NCI-H2029 treated with DMSO at 0.1 percent for 48 hours (cell line): ENCODE measurements around the gene ACP4.
"Not testable (repeated sequence)": the region's sequence is repeated elsewhere in the genome, so short reads cannot be mapped to it uniquely, and the experiment has no call there.

Experiments used
- DNase-seq: peaks from one replicate; lab custom pipeline; 2025; lab: John Stamatoyannopoulos, UW

ACP4 gene

DNA sequence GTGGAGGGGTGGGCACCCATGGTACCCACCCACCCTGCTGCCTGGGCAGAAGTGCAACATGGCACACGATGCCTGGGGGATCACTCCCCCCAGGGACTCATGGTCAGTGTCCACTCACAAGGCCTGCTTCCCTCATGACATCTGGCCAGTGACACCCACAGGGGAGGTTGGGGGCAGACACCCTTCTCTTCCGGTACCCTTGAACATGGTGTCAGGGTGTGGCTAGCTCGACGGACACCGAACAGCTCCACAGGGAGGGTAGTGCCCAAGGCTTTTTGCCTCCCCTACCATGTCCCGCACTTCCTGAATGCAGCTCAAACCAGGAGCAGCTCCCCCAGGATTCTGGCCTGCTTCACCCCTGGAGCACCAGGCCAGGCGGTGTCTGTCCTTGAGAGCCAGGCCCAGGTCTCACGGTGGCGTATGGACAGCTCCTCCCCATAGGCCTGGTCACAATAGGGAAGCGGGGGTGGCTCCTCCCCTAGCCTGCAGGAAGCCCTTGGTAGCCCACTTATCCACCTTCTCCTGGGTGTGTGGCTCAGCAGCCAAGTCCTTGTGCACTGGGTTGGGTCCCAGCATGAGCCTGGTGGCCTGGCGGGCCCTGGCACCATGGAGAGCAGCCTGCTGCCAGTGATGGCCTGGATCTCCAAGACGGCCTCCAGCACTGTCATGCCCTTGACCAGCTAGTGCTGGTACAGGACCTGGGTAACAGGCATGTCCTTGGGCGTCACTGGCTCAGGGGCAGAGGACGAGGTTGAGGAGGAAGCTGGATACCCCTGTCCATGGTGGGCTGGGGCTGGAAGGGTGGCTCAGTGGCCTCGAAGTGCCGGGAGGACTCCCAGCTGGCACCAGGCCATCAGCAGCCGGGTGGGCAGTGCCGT lies 7.8 kb downstream of the ACP4 start:
- DNase-seq, result no peak

GRCh38 chr19:50798659-50799546 lies 8.7 kb downstream of the ACP4 start:
- DNase-seq, result no peak

- no peak for DNase-seq
Observed at GRCh38 chr19:50799547-50799851, 9.3 kb downstream of the ACP4 start.

- no peak for DNase-seq
Observed at GRCh38 chr19:50801107-50801506, 10.9 kb downstream of the ACP4 start.

GRCh38 chr19:50803633-50804419 lies 13.6 kb downstream of the ACP4 start:
- DNase-seq, result no peak

DNA sequence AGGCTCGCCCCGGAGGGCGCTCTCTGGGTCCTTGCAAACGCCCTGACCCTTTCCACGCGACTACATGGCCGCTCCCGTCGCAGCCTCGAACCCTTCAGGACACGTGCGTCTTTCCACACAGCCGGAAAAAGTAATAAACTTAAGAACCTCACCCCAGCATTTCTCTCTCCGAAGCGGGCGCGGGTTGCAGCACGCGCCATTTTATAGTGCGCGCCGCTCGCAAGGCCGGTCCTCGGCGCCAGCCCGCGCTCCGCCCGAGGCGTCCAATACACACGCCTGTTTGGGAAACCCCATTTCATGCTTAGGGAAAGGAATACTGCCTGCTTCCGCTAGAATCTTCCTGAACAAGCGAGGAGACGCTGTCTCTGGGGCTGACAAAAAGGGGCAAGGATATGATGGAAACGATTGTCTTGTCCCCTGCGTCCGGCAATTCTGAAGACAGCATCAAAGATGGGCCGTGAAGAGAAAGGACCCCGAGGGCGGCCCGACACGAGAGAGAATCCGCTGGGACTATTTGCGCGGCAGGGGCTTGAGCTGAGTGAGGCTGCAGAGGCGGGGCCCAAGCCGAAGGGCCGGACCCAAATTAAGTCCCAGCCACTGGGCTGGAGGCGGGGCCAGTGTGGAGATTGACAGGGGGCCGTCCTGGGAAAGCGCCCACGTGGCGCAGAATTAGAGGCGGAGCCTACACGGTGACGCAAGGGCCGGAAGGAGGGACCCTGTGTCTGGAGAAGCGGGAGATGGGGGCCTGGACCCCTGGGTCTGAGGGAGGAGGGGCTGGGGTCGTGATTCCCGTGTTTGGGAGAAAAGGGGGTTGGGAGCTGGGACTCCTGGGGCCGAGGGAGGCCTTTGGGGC lies 14.4 kb downstream of the ACP4 start:
- DNase-seq, result peak; percentile 90

GRCh38 chr19:50808856-50809255 lies 18.6 kb downstream of the ACP4 start:
- no peak for DNase-seq

- not testable (repeated sequence) for DNase-seq
Observed at GRCh38 chr19:50811622-50812238, 21.5 kb downstream of the ACP4 start.

DNA sequence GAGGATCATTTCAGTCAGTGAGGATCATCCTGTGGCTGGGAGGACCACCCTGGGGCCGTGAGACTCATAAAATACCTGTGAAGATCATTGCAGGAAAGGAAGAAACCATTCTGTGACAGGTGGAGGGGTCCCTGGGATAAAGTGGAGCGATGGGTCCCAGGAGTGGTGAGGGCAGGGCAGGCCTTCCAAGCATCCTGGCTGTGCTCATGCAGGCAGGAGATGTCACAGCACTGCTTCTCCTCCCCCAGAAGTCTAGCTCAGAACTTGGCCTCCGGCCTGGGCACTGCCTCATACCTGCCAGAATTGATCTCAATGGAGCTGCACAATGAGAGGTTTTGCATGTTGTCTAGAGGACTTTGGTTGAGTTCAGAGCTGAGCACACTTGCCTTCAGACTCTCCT lies 22.3 kb downstream of the ACP4 start:
- DNase-seq, result no peak

DNA sequence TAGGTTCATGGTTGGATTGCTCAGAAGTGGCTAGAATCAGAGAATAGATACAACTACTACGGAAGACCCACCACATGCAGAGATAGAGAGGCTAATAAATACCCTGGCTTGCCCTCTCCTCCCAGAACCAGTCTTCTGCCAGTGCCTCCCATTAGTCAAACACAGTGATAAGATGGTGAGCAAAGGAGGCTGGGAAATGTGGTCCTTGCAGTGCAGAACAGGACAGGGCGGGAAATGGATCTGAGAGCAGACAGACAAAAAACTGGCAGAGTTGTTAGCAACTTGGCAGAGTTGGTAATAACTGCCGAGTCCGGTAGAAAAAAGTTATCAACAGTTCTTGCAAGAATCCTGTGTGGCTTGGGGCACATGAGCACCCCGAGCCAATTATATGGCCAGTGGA lies 24.7 kb downstream of the ACP4 start:
- no peak for DNase-seq

DNA sequence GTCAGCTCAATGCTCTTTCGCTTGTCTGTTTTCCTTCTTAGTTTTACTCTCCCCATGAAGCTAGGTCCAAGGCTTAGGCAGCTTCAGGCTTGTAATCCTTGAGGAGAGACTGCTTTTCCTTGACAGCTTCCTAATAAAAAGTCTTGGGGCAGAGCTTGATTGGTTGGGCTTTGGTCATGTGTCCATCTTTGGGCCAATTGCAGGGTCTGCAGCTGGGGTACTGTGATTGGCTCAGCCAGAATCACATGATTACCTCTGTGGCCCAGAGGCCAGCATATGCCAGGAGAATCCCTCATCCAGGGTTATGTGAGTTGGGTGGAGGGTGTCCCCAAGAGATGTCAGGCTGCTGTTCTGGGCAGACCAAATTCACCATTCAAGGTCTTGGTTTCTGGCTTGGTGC lies 25.2 kb downstream of the ACP4 start:
- no peak for DNase-seq

DNA sequence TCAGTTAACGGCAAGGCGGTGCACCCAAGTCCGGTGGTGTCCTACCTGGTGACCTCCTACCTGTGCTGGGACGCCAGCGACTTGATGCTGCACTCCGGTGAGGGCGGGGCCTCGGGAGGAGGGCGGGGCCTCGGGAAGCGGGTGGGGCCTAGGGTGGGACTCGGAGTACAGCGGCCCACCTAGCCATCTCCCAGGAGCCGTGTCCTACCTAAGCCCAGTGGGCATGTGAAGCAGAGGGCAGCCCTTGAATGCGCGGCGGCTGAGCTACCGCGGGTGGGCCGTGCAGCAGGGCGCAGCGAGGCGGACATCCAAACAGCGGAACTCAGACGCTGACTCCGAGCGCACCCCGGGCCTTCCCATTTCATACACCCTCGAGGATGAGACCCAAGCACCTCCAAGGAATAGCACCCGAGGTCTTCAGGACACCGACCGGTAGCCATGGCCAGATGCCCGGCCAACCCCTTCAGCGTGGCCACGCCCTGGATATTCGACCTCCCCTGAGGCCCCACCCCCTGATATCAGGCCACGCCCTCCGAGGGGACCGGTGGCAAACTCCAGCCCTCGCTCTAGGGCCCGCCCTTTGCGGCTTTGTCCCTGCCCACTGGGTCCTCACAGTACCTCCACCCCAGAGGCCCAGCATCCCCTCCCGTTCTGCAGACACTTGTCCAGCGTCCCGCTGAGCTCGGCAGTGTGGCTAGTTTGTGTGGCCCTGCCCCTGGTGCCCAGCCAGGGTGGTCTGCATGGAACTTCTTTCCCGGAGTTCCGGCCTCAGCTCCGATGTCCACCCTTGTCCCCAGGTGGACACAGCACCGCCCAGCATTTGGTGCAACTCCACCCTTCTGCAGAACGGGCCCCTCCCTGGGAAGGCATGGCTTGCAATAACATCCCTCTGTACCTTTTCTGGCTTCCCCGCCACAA lies 28.0 kb downstream of the ACP4 start:
- no peak for DNase-seq

- no peak for DNase-seq
Observed at GRCh38 chr19:50818859-50819472, 28.8 kb downstream of the ACP4 start.

GRCh38 chr19:50819636-50820035 lies 29.4 kb downstream of the ACP4 start:
- DNase-seq, result no peak

DNA sequence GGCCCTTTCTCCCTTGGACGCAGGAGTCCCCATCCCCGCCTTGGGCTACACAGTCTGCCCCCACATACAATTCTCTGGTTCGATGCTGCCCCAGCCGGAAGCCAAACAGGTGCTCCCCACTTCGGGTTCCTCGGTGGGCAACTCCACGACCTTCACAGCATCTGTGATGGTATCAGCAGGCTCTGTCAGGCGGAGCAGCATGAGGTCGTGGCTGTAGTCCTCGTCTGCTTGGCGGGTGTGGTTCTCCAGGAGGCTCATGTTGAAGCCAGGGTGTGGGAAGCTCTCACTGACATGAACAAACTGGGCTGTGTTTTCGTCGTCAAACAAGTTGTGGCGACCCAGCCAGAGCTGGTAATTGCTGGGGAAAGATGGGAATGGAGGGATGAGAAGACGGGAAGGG lies 29.9 kb downstream of the ACP4 start:
- no peak for DNase-seq

- no peak for DNase-seq
Observed at GRCh38 chr19:50820549-50821247, 30.5 kb downstream of the ACP4 start.

DNA sequence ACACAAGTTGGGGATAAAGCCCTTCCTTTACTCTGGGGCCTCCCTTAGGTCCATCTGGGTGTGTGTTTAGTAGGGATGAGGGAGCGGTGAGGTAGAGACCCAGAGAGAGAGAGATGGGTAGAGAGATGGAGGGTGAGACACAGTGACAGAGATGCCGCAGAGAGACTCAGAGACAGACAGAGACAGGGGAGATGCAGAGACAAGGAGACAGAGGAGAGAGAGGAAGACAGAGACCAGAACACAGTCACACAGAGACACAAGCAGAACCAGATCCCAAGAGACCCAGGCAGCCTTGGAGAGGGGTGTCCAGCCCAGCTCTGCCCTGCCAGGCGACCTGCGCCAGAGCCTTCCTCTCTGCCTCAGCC lies 31.0 kb downstream of the ACP4 start:
- DNase-seq, result no peak

DNA sequence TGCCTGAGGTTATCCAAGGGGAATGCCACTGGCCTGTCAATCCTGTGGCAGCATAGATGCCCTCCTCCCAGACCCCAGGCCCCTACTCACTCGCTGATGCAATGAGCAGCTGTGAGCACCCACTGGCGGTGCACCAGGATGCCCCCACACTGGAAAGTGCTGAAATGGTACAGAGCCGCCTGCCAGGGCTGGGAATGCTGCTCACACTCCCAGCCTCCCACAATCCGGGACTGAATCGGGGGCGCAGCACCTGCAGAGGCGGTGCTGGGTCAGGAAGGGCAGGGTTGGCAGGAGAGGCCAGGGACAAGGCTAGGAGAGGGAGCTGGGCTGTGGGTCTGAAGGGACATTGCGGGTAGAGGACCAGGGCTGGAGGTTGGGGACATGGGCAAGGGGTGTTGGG lies 31.4 kb downstream of the ACP4 start:
- no peak for DNase-seq

- DNase-seq, result no peak
Observed at GRCh38 chr19:50822661-50823208, 32.5 kb downstream of the ACP4 start.
